CD4-positive, alpha-beta memory T cell (primary cell): Measurements from ENCODE around the gene TNFAIP2. TPM values are rescaled to one million over a fixed set of nuclear protein-coding genes. Genes with fewer than 3 reads are reported as not detected.

Source experiments
- CTCF ChIA-PET: fragments of 350-600 bp; sonication (Branson Sonifier 250); formaldehyde crosslinking; loops from one replicate; lab custom pipeline; 2021; ENCODE audit warnings: inconsistent platforms; ENCODE audit not compliant: partially characterized antibody; lab: Charles Lee
- POLR2A ChIA-PET: fragments of 350-600 bp; sonication (Branson Sonifier 250); formaldehyde crosslinking; loops from one replicate; lab custom pipeline; 2021; ENCODE audit not compliant: partially characterized antibody; lab: Charles Lee
- DNase-seq, 5 donors: peaks; one replicate each; pipeline versions ENCODE4 v3.0.0 to v3.0.0-alpha.2; 2020 to 2022; ENCODE audit warnings: mixed read lengths in 1 of 5
- H3K27ac ChIP-seq: one replicate; pipeline ENCODE4 v1.7.0; 2013; ENCODE audit warnings: low read depth, low read length
- H3K27me3 ChIP-seq: 2 replicates; pipeline ENCODE4 v1.7.0; 2013; ENCODE audit warnings: mild to moderate bottlenecking, low read length, moderate library complexity; ENCODE audit not compliant: insufficient read depth
- H3K36me3 ChIP-seq: 2 replicates; pipeline ENCODE4 v1.7.0; 2013; ENCODE audit warnings: mild to moderate bottlenecking, low read length, moderate library complexity; ENCODE audit not compliant: insufficient read depth
- H3K4me1 ChIP-seq: 2 replicates; pipeline ENCODE4 v1.7.0; 2013; ENCODE audit warnings: mild to moderate bottlenecking, low read length, moderate library complexity; ENCODE audit not compliant: insufficient read depth
- H3K4me3 ChIP-seq, 2 donors: one replicate each; pipeline ENCODE4 v1.7.0; 2013; ENCODE audit warnings: low read length in 2 of 2, mild to moderate bottlenecking in 1 of 2
- H3K9me3 ChIP-seq, 2 donors: one replicate each; pipeline ENCODE4 v1.7.0; 2013; ENCODE audit warnings: low read length in 2 of 2, control low read depth in 1 of 2; ENCODE audit not compliant: control insufficient read depth in 1 of 2
- H3K27ac Mint-ChIP-seq, 7 donors: one replicate each; pipeline ENCODE4 v1.8.0; 2020 to 2021; ENCODE audit warnings: mixed read lengths in 7 of 7, mild to moderate bottlenecking in 6 of 7, inconsistent platforms in 3 of 7, moderate library complexity in 3 of 7
- H3K27me3 Mint-ChIP-seq, 2 donors: one replicate each; pipeline ENCODE4 v1.8.0; 2020 to 2021; ENCODE audit warnings: mixed read lengths in 2 of 2
- H3K36me3 Mint-ChIP-seq, 2 donors: one replicate each; pipeline ENCODE4 v1.8.0; 2020 to 2021; ENCODE audit warnings: mixed read lengths in 2 of 2, inconsistent platforms in 1 of 2, mild to moderate bottlenecking in 1 of 2
- H3K4me1 Mint-ChIP-seq, 4 donors: one replicate each; pipeline ENCODE4 v1.8.0; 2020 to 2021; ENCODE audit warnings: mixed read lengths in 4 of 4, mild to moderate bottlenecking in 1 of 4
- H3K4me3 Mint-ChIP-seq, 8 donors: one replicate each; pipeline ENCODE4 v1.8.0; 2020 to 2021; ENCODE audit warnings: mixed read lengths in 8 of 8, mild to moderate bottlenecking in 7 of 8, moderate library complexity in 6 of 8, inconsistent platforms in 3 of 8
- H3K9me3 Mint-ChIP-seq, 8 donors: one replicate each; pipeline ENCODE4 v1.8.0; 2020 to 2021; ENCODE audit warnings: mixed read lengths in 8 of 8, mild to moderate bottlenecking in 5 of 8, inconsistent platforms in 3 of 8, moderate library complexity in 1 of 8
- intact Hi-C: fragments of 100-400 bp; cut with micrococcal nuclease; formaldehyde crosslinking; loops from one replicate; pipeline ENCODE4 v1.15.1; 2023
- polyA plus RNA-seq, 2 donors: library from polyadenylated mRNA; unstranded; fragments of 300-500 nt; fragmentation: Illumina TruSeq; gene quantifications; one replicate each; pipeline ENCODE4 v1.2.3, GENCODE V29; 2021
- total RNA-seq, 2 experiments: library from RNA; stranded (reverse); gene quantifications; one replicate each; pipeline ENCODE4 v1.2.3, GENCODE V29; 2021

The TNFAIP2 gene
- total and polyA plus RNA-seq, 4 experiments from 2014 or later, result 5.1 to 5.8 TPM; not detected in 2

DNA sequence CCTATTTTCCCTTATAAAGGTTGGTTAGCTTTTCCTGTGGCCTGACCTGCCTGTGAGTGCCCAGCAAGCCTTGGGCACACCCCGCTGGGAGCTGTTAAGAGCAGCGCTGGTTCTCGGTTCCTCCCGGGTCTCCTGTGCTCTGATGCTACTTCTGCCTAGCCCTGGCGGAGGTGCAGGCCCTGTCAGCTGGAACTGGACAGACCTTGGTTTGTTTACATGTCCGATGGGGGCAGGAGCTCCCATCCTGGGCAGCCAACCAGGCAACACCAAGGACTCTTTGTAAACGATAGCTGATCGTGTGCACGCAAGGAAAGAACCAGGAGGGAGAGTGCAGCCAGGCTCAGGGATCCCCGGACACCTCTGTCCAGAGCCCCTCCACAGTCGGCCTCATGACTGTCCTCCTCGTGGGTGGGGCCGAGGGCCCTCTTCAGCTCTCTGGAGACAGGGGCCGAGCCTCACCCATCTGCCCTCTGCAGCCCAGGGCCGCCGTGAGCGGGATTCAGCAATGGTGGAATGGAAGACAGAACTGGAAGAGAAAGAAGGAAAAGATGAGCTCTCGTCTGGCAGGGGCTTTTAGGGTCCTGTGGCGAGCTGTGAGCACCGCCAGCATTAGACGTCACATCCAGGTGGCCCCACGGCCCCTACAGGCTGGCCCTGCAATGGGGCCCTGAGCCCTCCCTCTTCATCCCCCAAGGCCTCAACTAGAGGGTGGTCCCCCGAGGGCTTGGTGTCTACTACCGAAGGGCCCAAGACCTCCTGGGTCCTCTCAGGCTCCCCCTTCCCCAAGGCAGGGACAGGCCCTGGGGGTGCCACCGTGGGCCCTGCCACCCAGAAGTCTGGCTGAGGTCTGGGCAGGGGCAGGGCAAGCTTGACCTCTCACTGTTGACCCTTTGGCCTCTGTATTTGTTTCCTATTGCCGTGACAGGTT is 12.3 kb downstream of the TNFAIP2 start:
- Mint-ChIP-seq H3K27ac (no peak overlapping the region), H3K27me3 (peaks cover 8 to 10% of the 10 kb centered on the region in 2 donors), H3K4me1 (peaks cover under 1 to 4% (median 4%) of the 10 kb centered on the region in 4 donors), H3K4me3 (no peak overlapping the region), H3K9me3 (no peaks in the 10 kb centered on the region), H3K36me3 (no peaks in the 10 kb centered on the region)
- intact Hi-C loops, result no loop called here
- no peak overlapping the region for H3K27ac ChIP-seq
- ChIA-PET POLR2A (no interaction called here), CTCF (interaction anchor here (0.6 to 1.5 kb wide), 2 partner anchors 31 to 785 kb away, joined by 4 to 5 read pairs; no protein-coding TSS in a partner anchor)
- DNase-seq, result no peak
- H3K4me1 ChIP-seq, result no peaks in the 10 kb centered on the region
- H3K27me3 ChIP-seq, result no peaks in the 10 kb centered on the region
- H3K9me3 ChIP-seq, result no peaks in the 10 kb centered on the region
- H3K36me3 ChIP-seq, result no peaks in the 10 kb centered on the region
- no peak overlapping the region for H3K4me3 ChIP-seq

- Mint-ChIP-seq H3K36me3 (no peaks in the 10 kb centered on the region), H3K4me3 (no peak overlapping the region), H3K27ac (no peak overlapping the region), H3K27me3 (peaks cover 12 to 15% of the 10 kb centered on the region in 2 donors), H3K9me3 (no peaks in the 10 kb centered on the region), H3K4me1 (peaks cover 5 to 13% (median 6%) of the 10 kb centered on the region in 4 donors)
- CTCF ChIA-PET, result interaction anchor here (0.9 to 1.5 kb wide), 2 partner anchors 30 to 32 kb away, joined by 3 to 4 read pairs; no protein-coding TSS in a partner anchor
- H3K9me3 ChIP-seq, result no peaks in the 10 kb centered on the region
- no peak overlapping the region for H3K4me3 ChIP-seq
- no peaks in the 10 kb centered on the region for H3K36me3 ChIP-seq
- H3K27me3 ChIP-seq, result no peaks in the 10 kb centered on the region
- POLR2A ChIA-PET, result no interaction called here
- intact Hi-C loops, result no loop called here
- no peaks in the 10 kb centered on the region for H3K4me1 ChIP-seq
- H3K27ac ChIP-seq, result no peak overlapping the region
- DNase-seq, result no peak
Measured at GRCh38 chr14:103136388-103137271, 13.4 kb downstream of the TNFAIP2 start.

- POLR2A ChIA-PET, result no interaction called here
- DNase-seq, result no peak
- H3K36me3 Mint-ChIP-seq, result no peaks in the 10 kb centered on the region
Measured at GRCh38 chr14:103137689-103138300, 14.5 kb downstream of the TNFAIP2 start.

DNA sequence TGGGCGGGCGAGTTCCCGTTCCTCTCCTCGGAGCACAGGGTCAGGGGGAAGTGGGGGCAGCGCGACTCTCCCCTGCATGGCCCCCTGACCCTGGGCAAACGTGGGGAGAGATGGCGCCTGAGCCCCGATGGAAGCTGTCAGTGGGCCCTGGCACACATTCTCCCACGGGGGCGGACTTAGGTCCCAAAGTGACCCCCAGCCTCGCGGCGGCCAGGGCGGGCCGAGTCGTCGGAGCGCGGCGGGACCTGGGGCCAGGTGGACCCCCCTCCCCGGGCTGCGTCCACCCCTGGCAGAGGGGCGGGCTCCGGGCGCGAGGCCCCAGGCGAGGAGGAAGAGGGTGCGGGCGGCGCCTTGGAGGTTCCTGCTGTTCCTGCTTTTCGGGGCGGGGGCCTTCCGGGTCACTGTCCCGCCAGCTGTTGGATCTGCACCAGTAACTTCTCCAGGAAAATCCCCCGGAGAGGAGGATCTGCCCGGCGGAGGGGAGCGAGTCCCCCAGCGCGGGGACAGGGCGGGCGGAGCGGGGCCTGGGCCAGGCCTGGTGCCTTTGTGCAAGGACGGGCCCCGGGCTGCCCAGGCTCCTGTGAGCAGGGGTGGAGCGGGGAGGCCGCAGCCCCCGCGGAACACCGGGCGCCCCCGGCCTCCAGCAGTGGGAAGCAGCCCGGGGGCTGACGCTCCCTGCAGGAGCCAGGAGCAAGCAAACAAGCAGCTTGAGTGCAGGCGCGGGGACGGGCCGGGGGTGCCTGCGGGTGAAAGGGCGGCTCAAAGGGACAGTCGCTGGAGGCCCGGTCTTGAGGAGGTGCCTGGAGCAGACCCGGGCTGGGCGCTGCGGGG is 15.3 kb downstream of the TNFAIP2 start:
- Mint-ChIP-seq H3K4me3 (no peak overlapping the region), H3K9me3 (no peaks in the 10 kb centered on the region), H3K4me1 (peaks cover 5 to 13% (median 6%) of the 10 kb centered on the region in 4 donors), H3K27me3 (peaks cover 26 to 28% of the 10 kb centered on the region in 2 donors), H3K27ac (no peak overlapping the region), H3K36me3 (no peaks in the 10 kb centered on the region)
- Histone ChIP-seq H3K4me1 (no peaks in the 10 kb centered on the region), H3K9me3 (no peaks in the 10 kb centered on the region), H3K27me3 (no peaks in the 10 kb centered on the region), H3K36me3 (no peaks in the 10 kb centered on the region), H3K27ac (no peak overlapping the region), H3K4me3 (no peak overlapping the region)
- CTCF ChIA-PET, result no interaction called here
- POLR2A ChIA-PET, result no interaction called here
- intact Hi-C loops, result no loop called here
- no peak for DNase-seq

More at GRCh38 chr14:103137689-103138300, 14.5 kb downstream of the TNFAIP2 start:
- no peaks in the 10 kb centered on the region for H3K4me1 ChIP-seq
- Mint-ChIP-seq H3K4me3 (no peak overlapping the region), H3K27me3 (peaks cover 21 to 22% of the 10 kb centered on the region in 2 donors), H3K4me1 (peaks cover 5 to 13% (median 6%) of the 10 kb centered on the region in 4 donors), H3K27ac (no peak overlapping the region), H3K9me3 (no peaks in the 10 kb centered on the region)
- no peaks in the 10 kb centered on the region for H3K9me3 ChIP-seq
- CTCF ChIA-PET, result interaction anchor here (0.9 kb wide), 1 partner anchor 31 kb away, joined by 3 read pairs; no protein-coding TSS in a partner anchor
- H3K27ac ChIP-seq, result no peak overlapping the region
- intact Hi-C loops, result no loop called here
- H3K4me3 ChIP-seq, result no peak overlapping the region
- H3K36me3 ChIP-seq, result no peaks in the 10 kb centered on the region
- no peaks in the 10 kb centered on the region for H3K27me3 ChIP-seq

GRCh38 chr14:103139132-103140025 is 16.1 kb downstream of the TNFAIP2 start:
- H3K4me1 ChIP-seq, result no peaks in the 10 kb centered on the region
- no peak overlapping the region for H3K27ac ChIP-seq
- Mint-ChIP-seq H3K4me3 (no peak overlapping the region), H3K27ac (no peak overlapping the region), H3K36me3 (no peaks in the 10 kb centered on the region), H3K27me3 (peaks cover 27 to 32% of the 10 kb centered on the region in 2 donors), H3K4me1 (peaks cover 5 to 13% (median 6%) of the 10 kb centered on the region in 4 donors), H3K9me3 (no peaks in the 10 kb centered on the region)
- POLR2A ChIA-PET, result no interaction called here
- CTCF ChIA-PET, result no interaction called here
- no peaks in the 10 kb centered on the region for H3K27me3 ChIP-seq
- intact Hi-C loops, result no loop called here
- no peaks in the 10 kb centered on the region for H3K9me3 ChIP-seq
- no peak overlapping the region for H3K4me3 ChIP-seq
- DNase-seq, result no peak
- no peaks in the 10 kb centered on the region for H3K36me3 ChIP-seq
